Endodermal cell (in vitro differentiated cells): ENCODE results near the gene TMEM60. TPM values are rescaled to one million over a fixed set of nuclear protein-coding genes. Genes with fewer than 3 reads are reported as not detected.

Source experiments
- DNase-seq: peaks from one replicate; pipeline ENCODE4 v3.0.0-alpha.2; 2017
- H3K27ac ChIP-seq: 2 replicates; pipeline ENCODE4 v1.5.1; 2013; ENCODE audit warnings: mild to moderate bottlenecking, low read depth, low read length, moderate library complexity
- H3K27me3 ChIP-seq: 2 replicates; pipeline ENCODE4 v1.6.1; 2013; ENCODE audit warnings: mild to moderate bottlenecking, low read length, moderate library complexity; ENCODE audit not compliant: insufficient read depth, control insufficient read depth, poor library complexity, severe bottlenecking
- H3K36me3 ChIP-seq: 2 replicates; pipeline ENCODE4 v1.7.0; 2013; ENCODE audit warnings: mild to moderate bottlenecking, low read length, moderate library complexity; ENCODE audit not compliant: control insufficient read depth, insufficient read depth
- H3K4me1 ChIP-seq: one replicate; pipeline ENCODE4 v1.7.0; 2013; ENCODE audit warnings: low read length; ENCODE audit not compliant: control insufficient read depth, insufficient read depth
- H3K4me3 ChIP-seq: 2 replicates; pipeline ENCODE4 v1.5.1; 2013; ENCODE audit warnings: mild to moderate bottlenecking, low read length, moderate library complexity
- H3K9ac ChIP-seq: 2 replicates; pipeline ENCODE4 v1.6.1; 2013; ENCODE audit warnings: mild to moderate bottlenecking, low read length, moderate library complexity; ENCODE audit not compliant: poor library complexity, severe bottlenecking; ENCODE audit errors: extremely low read depth
- H3K9me3 ChIP-seq: 2 replicates; pipeline ENCODE4 v1.6.1; 2013; ENCODE audit warnings: mild to moderate bottlenecking, low read length, moderate library complexity; ENCODE audit not compliant: control insufficient read depth
- H3K27ac Mint-ChIP-seq: 2 replicates; pipeline ENCODE4 v1.8.0; 2020; ENCODE audit warnings: mixed read lengths
- H3K27me3 Mint-ChIP-seq: 2 replicates; pipeline ENCODE4 v1.8.0; 2021; ENCODE audit warnings: mild to moderate bottlenecking, mixed read lengths; ENCODE audit not compliant: insufficient read depth
- H3K36me3 Mint-ChIP-seq: 2 replicates; pipeline ENCODE4 v1.8.0; 2020; ENCODE audit warnings: low read depth, mixed read lengths
- H3K4me1 Mint-ChIP-seq: 2 replicates; pipeline ENCODE4 v1.8.0; 2020; ENCODE audit warnings: mixed read lengths
- H3K4me3 Mint-ChIP-seq: 2 replicates; pipeline ENCODE4 v1.8.0; 2020; ENCODE audit warnings: mild to moderate bottlenecking, moderate library complexity, mixed read lengths
- H3K9me3 Mint-ChIP-seq: 2 replicates; pipeline ENCODE4 v1.8.0; 2020; ENCODE audit warnings: mild to moderate bottlenecking, mixed read lengths
- WGBS, 2 experiments: methylation state at CpG; one replicate each; pipeline versions ENCODE4 v1.1.5 to v1.1.7; 2013; ENCODE audit warnings: missing lambda C conversion rate in 2 of 2, mixed read lengths in 1 of 2; ENCODE audit not compliant: insufficient coverage in 1 of 2, insufficient read length in 1 of 2; 5-methylcytosine and 5-hydroxymethylcytosine counted together
- total RNA-seq, 2 donors: library from RNA; stranded (reverse); fragmentation: NEBNext Ultra II Directional in 1 of 2; extraction: Animal tissue kit (Norgen Biotek cat#: 25700) in 1 of 2; gene quantifications; 2 replicates in 1 of 2; 3 replicates in 1 of 2; pipeline ENCODE4 v1.2.1, GENCODE V29; 2021
- TF ChIP-seq, protein P1 (sequence below): fragments of 200-600 bp; sonication (generic); conservative IDR thresholded peaks from 2 replicates; pipeline ENCODE4 v1.5.0; 2021; ENCODE audit warnings: antibody characterized with exemption, mild to moderate bottlenecking

TMEM60 gene
- total RNA-seq, 2 donors from 2014 or later: 20.0 to 32.2 TPM

DNA sequence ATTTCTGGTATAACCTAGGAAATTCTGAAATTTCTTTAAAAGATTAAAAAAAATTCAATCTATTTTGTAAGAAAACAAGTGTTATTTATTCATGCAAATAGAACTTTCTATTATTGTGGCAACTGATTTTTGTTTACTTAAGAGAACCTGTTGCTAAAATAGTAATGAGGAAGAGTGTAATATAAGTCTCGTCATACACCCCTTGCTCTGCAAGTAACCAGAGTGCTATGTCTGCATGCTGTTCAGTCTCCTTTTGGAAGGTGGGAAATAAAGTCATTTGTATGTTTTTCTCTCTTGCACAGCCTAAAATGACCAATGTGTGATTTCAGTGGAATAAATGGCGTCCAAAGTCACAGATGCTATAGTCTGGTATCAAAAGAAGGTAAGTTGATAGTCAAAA is 41.7 kb upstream of the TMEM60 start:
- H3K9ac ChIP-seq: no peak overlapping the region
- H3K27ac ChIP-seq: no peak overlapping the region
- peaks cover 1% of the 10 kb centered on the region for H3K9me3 Mint-ChIP-seq
- no peak overlapping the region for H3K4me3 Mint-ChIP-seq
- no peaks in the 10 kb centered on the region for H3K36me3 ChIP-seq
- no peaks in the 10 kb centered on the region for H3K9me3 ChIP-seq
- no peaks in the 10 kb centered on the region for H3K4me1 ChIP-seq
- H3K4me1 Mint-ChIP-seq: peaks cover 2% of the 10 kb centered on the region
- H3K4me3 ChIP-seq: no peak overlapping the region
- H3K27me3 ChIP-seq: no peaks in the 10 kb centered on the region
- H3K36me3 Mint-ChIP-seq: peaks cover 4% of the 10 kb centered on the region
- WGBS, 2 experiments: 95 to 100% methylated on average over 1 to 2 of the region's 2 CpGs
- no peaks in the 10 kb centered on the region for H3K27me3 Mint-ChIP-seq
- no peak overlapping the region for H3K27ac Mint-ChIP-seq
- DNase-seq: no peak
- TF ChIP-seq, protein P1, sequence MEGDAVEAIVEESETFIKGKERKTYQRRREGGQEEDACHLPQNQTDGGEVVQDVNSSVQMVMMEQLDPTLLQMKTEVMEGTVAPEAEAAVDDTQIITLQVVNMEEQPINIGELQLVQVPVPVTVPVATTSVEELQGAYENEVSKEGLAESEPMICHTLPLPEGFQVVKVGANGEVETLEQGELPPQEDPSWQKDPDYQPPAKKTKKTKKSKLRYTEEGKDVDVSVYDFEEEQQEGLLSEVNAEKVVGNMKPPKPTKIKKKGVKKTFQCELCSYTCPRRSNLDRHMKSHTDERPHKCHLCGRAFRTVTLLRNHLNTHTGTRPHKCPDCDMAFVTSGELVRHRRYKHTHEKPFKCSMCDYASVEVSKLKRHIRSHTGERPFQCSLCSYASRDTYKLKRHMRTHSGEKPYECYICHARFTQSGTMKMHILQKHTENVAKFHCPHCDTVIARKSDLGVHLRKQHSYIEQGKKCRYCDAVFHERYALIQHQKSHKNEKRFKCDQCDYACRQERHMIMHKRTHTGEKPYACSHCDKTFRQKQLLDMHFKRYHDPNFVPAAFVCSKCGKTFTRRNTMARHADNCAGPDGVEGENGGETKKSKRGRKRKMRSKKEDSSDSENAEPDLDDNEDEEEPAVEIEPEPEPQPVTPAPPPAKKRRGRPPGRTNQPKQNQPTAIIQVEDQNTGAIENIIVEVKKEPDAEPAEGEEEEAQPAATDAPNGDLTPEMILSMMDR: no peak

DNA sequence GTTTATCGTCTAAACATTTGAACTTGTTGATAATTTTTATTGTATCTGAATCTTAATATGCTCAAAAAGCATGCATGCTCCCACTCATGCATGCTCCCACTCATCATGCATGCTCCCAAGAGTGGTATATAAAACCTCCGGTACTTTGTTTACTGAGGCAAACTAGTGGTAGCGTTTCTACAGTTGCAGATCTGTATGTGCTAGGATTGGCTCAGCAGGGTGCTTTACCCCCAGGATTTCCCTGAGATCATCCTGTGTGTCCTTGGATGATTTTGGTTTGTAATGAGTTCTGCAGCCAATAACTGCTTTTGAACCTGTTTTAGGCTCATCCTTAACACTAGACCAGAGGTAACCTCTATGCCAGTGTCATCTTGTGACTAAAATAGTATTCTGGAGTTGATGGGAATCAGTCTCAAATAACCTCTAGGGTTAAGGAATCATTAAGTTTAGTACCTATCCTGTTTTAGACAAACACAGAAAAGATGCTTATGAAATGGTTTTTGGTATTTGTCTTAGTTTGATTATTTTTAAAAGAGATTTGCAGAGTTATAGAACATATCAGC is 40.8 kb upstream of the TMEM60 start:
- Histone ChIP-seq H3K4me1 (no peaks in the 10 kb centered on the region), H3K4me3 (no peak overlapping the region), H3K27me3 (no peaks in the 10 kb centered on the region), H3K36me3 (no peaks in the 10 kb centered on the region), H3K9me3 (no peaks in the 10 kb centered on the region), H3K27ac (no peak overlapping the region), H3K9ac (no peak overlapping the region)
- Mint-ChIP-seq H3K27ac (no peak overlapping the region), H3K36me3 (peaks cover 4% of the 10 kb centered on the region), H3K4me3 (no peak overlapping the region), H3K27me3 (no peaks in the 10 kb centered on the region), H3K9me3 (peaks cover 1% of the 10 kb centered on the region), H3K4me1 (peaks cover 6% of the 10 kb centered on the region)
- TF ChIP-seq, protein P1: no peak
- DNase-seq: no peak
- 40 to 71% methylated on average over 1 to 3 of the region's 3 CpGs for WGBS, 2 experiments

DNA sequence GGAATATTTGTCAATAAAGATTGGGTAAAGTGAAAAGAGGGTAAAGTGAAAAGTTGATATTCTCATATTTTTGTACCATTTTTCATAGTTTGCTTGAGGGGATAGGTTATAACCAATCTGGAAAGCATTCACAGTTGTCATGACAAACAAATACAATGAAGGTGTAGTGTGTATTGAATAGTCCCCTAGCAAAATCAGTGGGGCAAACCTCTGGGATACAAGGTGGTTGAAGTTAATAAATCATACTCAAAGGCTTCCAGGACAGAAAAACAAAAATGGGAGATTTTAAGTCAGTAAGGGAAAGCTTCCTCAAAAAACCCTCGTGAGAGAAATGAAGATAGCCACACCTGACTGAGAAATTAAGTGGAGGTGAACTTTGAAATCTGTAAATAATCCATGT is 39.7 kb upstream of the TMEM60 start:
- no peak overlapping the region for H3K27ac Mint-ChIP-seq
- H3K4me1 Mint-ChIP-seq: peaks cover 6% of the 10 kb centered on the region
- DNase-seq: no peak
- TF ChIP-seq, protein P1: no peak
- H3K9me3 Mint-ChIP-seq: peaks cover 1% of the 10 kb centered on the region
- Histone ChIP-seq H3K36me3 (no peaks in the 10 kb centered on the region), H3K9me3 (no peaks in the 10 kb centered on the region), H3K27me3 (no peaks in the 10 kb centered on the region), H3K27ac (no peak overlapping the region), H3K4me1 (no peaks in the 10 kb centered on the region), H3K4me3 (no peak overlapping the region), H3K9ac (no peak overlapping the region)
- H3K36me3 Mint-ChIP-seq: peaks cover 4% of the 10 kb centered on the region
- H3K27me3 Mint-ChIP-seq: no peaks in the 10 kb centered on the region
- WGBS, 2 experiments: 95 to 100% methylated on average over 1 of the region's 1 CpG
- no peak overlapping the region for H3K4me3 Mint-ChIP-seq
